ENCODE data around the gene PRSS35. TPM values are rescaled to one million over a fixed set of nuclear protein-coding genes. Genes with fewer than 3 reads are reported as not detected.

Gene PRSS35
- 4.2 and 4.7 TPM in 2 replicates for total RNA-seq

GRCh38 chr6:83511901-83512681, at the start of gene PRSS35:
Gene PRSS35 (plus strand): TSS chr6:83512534. CDS start chr6:83523442, 10,908 bp downstream.

Other genes starting within 250 kb of the PRSS35 start
- gene ME1, start 81.5 kb upstream of the PRSS35 start, total RNA-seq, result 32.6 and 34.5 TPM in 2 replicates
- gene SNAP91, start 196.6 kb downstream of the PRSS35 start, total RNA-seq, result 0.20 TPM in 1 of 2 replicates, not detected in the other

Data from smooth muscle cell of the pulmonary artery (primary cell).